ENCODE data around the gene MMAB.

The MMAB gene

GRCh38 chr12:109560867-109561710 is 12.2 kb downstream of the MMAB start:
- no peak overlapping the region for H3K4me3 ChIP-seq (ENCODE audit: low read depth, low read length)

GRCh38 chr12:109559601-109560000 is 13.7 kb downstream of the MMAB start:
- H3K4me3 ChIP-seq (ENCODE audit: low read depth, low read length) = no peak overlapping the region

GRCh38 chr12:109559200-109559505 is 14.2 kb downstream of the MMAB start:
- H3K4me3 ChIP-seq (ENCODE audit: low read depth, low read length) = no peak overlapping the region

- H3K4me3 ChIP-seq (ENCODE audit: low read depth, low read length) = no peak overlapping the region
Measured at GRCh38 chr12:109558374-109559199, 14.7 kb downstream of the MMAB start.

GRCh38 chr12:109557805-109558204 is 15.5 kb downstream of the MMAB start:
- H3K4me3 ChIP-seq (ENCODE audit: low read depth, low read length) = no peak overlapping the region

GRCh38 chr12:109557200-109557599 is 16.1 kb downstream of the MMAB start:
- H3K4me3 ChIP-seq (ENCODE audit: low read depth, low read length) = no peak overlapping the region

- no peak overlapping the region for H3K4me3 ChIP-seq (ENCODE audit: low read depth, low read length)
Measured at GRCh38 chr12:109555431-109556315, 17.6 kb downstream of the MMAB start.

GRCh38 chr12:109554761-109555160 is 18.5 kb downstream of the MMAB start:
- H3K4me3 ChIP-seq (ENCODE audit: low read depth, low read length) = no peak overlapping the region

GRCh38 chr12:109553906-109554500 is 19.3 kb downstream of the MMAB start:
- H3K4me3 ChIP-seq (ENCODE audit: low read depth, low read length) = no peak overlapping the region

- H3K4me3 ChIP-seq (ENCODE audit: low read depth, low read length) = no peak overlapping the region
Measured at GRCh38 chr12:109553483-109553882, 19.8 kb downstream of the MMAB start.

- H3K4me3 ChIP-seq (ENCODE audit: low read depth, low read length) = no peak overlapping the region
Measured at GRCh38 chr12:109552971-109553370, 20.3 kb downstream of the MMAB start.

- H3K4me3 ChIP-seq (ENCODE audit: low read depth, low read length) = no peak overlapping the region
Measured at GRCh38 chr12:109551108-109551507, 22.2 kb downstream of the MMAB start.

GRCh38 chr12:109550281-109550680 is 23.0 kb downstream of the MMAB start:
- H3K4me3 ChIP-seq (ENCODE audit: low read depth, low read length) = no peak overlapping the region

GRCh38 chr12:109549613-109550270 is 23.6 kb downstream of the MMAB start:
- no peak overlapping the region for H3K4me3 ChIP-seq (ENCODE audit: low read depth, low read length)

- H3K4me3 ChIP-seq (ENCODE audit: low read depth, low read length) = no peak overlapping the region
Measured at GRCh38 chr12:109548258-109548657, 25.0 kb downstream of the MMAB start.

GRCh38 chr12:109547286-109547685 is 26.0 kb downstream of the MMAB start:
- H3K4me3 ChIP-seq (ENCODE audit: low read depth, low read length) = no peak overlapping the region

- no peak overlapping the region for H3K4me3 ChIP-seq (ENCODE audit: low read depth, low read length)
Measured at GRCh38 chr12:109545826-109546225, 27.5 kb downstream of the MMAB start.

- no peak overlapping the region for H3K4me3 ChIP-seq (ENCODE audit: low read depth, low read length)
Measured at GRCh38 chr12:109544955-109545531, 28.3 kb downstream of the MMAB start.

- H3K4me3 ChIP-seq (ENCODE audit: low read depth, low read length) = no peak overlapping the region
Measured at GRCh38 chr12:109542876-109543275, 30.4 kb downstream of the MMAB start.

- H3K4me3 ChIP-seq (ENCODE audit: low read depth, low read length) = no peak overlapping the region
Measured at GRCh38 chr12:109542014-109542413, 31.3 kb downstream of the MMAB start.
